ENCODE results near the gene SEL1L3. TPM values are rescaled to one million over a fixed set of nuclear protein-coding genes. Genes with fewer than 3 reads are reported as not detected.
"Not testable (repeated sequence)": the region's sequence is repeated elsewhere in the genome, so short reads cannot be mapped to it uniquely, and the experiment has no call there.

The SEL1L3 gene
- total RNA-seq, 1 donor from 2014 or later, result 22.6 TPM

DNA sequence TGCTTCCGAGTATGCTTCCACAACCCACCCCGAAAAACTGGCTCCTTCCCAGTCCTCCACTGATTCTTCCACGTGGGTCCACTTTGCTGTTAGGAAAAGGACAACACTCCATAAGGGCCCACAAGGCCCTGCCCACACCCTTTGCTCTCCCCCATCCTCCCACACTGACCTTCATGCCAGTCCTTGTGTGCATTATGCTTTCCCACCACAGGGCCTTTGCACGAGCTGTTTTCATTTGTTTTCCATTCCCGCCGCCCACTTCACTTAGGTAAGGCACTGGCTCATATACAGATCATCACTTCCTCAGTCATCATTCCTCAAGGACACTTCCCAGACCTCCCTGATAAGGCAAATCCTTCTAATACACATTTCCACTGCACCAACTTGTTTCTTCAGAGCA lies 16.8 kb upstream of the SEL1L3 start:
- DNase-seq, result no peak

DNA sequence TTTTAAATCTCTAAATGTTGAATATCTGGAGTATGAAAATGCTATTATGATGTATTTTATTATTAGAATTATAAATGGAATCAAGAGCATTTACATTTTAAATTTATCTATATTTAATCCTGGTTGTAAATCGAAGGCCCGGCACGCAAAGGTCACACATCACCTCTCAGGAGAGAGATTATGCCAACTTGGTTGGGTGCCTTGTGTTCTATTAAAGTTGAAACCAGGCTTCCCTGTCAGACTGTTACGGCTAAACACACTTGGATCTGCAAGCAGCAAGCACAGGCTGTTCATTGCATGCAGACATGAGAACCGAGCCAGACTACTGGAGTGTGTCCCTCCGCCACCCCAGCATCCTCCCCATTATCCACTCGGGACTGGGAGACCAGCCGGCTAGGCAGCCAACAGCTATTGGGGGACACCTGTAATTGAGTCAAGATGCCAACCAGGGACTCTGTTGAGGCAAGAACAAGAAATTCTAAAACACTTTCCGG lies 16.4 kb upstream of the SEL1L3 start:
- DNase-seq, result no peak

DNA sequence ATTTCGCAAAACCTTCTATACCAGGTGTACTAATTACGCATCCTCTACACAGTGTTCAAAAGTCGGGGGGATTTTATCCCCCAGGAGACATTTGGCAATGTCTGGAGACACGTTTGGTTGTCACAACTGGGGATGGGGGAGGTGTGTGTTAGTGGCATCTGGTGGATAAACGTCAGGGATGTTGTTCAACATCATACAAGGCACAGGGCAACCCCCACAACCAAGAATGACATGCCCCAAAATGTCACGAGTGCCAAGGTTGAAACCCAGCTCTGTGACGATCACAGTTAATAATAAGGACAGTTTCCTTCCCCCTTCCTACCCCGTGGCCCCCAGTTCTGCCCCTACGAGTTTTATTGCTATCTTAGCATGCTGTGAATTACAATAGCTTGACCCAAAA lies 15.9 kb upstream of the SEL1L3 start:
- no peak for DNase-seq

DNA sequence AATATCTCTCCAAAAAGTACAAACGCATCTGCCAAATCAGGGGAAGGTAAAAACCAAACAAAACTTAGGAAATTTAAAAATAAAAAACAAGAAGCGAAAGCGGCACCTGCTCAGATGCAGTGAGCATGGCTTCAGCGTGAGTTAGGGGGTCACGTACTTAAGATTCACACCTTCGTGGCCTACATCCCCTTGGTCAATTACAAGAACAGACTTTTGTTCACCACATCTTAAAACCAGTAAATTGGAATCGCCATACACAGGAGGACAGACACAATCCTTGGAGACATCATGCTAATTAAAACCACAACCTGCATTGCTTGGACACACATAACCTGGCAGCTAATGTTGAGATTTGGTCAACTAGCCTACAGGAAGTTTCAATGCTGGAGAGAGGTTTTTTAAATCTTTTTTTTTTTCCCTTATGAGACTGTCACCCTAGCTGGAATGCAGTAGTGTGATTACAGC lies 12.5 kb upstream of the SEL1L3 start:
- no peak for DNase-seq

DNA sequence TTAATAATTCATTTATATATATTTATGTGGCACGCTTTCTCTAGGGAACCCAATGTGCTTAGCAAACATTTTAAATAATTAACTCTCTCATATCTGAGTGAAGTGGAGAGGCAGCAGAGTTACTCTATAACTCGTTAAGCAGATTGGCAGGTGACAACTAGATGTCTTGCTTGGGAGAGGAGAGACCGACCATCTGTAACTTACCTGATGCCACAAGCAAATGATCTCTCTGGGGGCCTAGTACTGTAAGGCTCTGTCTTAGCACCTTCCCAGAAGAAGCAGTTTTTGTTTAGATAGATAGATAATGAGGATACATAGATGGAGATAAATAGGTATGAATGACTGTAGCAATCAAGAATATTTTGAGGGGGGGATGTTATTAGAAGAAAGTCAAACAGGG lies 11.9 kb upstream of the SEL1L3 start:
- no peak for DNase-seq

DNA sequence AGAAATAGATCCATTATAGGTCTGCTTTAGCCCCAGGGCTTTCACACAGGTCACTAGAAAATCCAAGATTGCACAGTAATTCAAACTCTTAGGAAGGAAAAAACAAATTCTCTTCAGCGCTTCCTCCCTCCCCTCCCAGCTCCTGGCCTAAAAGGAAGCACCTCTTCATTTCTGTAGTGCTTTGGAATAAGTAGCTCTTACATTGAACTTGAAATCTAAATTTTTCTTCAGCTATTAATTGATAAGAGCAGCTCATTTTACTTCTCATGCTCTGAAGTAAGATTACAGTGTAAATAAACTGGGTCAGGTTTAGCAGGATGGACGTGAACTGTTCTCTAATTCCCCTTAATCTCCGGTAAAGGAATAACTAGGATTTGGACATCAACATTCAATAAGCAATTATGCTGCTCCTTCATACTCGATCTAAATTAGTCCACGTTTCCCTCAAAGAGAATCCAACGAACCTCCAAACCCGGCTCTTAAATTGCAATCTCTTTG lies 10.9 kb upstream of the SEL1L3 start:
- no peak for DNase-seq

DNA sequence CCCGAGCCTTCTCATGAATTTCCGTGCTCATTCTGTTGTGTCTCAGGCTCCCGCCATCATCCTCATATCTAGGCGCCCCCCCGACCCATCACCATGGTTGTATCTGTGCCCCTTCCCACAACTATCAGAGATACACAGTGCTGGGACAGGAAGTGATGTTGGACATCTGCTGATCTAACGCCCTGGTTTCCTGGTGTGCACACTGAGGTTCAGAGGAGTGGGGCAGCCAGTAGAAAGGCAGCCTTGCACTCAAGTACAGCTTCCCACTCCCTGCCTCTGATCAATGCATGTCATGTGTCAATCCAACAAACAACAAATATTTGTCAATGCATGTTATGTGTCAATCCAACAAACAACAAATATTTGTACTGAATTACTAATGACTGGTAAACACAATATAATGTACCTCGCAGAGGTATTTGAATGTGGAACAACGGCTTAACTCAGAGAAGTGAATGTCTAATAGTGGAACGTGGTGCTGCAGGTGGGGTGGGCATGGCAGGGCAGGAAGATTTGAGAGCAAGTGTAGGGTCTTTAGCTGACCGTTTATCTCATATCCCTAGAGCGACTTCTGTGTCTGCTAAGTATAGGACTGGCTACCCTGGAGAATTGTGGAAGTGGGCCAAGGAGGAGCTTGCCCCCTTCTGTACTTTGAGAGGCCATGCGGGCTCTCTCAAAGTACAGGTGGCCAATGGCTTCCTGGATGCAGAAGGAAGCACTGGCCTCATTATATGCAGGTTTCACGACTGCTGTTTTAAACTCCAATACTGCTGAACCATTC lies 10.3 kb upstream of the SEL1L3 start:
- DNase-seq, result no peak

DNA sequence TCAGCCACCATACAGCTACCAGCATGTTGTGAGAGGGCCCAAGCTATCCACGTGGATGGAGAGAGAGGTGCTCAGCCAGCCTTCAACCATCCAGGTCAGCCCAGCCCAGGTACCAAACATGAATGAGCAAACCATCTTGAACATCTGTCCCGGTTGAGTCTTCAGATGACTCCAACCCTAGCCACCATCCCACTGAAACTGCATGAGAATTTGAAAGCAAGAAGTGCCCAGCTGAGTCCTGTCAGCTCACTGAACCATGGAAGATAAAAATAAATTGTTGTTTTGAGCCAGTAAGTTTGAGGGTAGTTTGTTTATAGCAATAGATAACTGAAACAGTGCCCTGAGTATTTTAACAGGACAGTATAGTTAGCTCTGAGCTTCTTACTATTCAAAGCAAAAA lies 7.3 kb upstream of the SEL1L3 start:
- DNase-seq, result no peak

DNA sequence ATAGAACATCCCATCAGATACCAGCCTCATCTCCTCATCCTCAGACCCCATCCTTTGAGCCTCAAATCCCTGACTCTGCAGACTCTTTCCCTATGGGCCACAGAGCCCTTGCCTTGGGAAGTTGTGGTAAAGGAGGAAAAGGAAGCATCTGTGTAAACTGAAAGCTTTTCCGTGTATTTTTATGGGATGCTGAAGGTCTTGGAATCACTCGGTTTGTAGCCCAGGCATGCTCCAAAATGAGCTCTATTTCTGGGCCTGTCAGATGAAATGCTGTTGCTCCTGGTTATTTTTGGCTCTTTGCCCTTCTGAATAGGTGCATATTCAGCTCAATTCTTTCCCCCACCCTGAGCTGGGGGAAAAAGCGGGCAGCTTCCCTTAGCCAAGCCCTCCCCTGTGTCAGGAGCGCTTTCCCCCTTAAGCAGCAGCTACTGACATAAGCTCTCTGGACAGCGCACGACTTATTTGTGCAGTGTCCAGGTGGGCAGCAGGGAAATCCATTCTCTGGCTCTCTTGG lies 5.0 kb upstream of the SEL1L3 start:
- DNase-seq, result no peak

DNA sequence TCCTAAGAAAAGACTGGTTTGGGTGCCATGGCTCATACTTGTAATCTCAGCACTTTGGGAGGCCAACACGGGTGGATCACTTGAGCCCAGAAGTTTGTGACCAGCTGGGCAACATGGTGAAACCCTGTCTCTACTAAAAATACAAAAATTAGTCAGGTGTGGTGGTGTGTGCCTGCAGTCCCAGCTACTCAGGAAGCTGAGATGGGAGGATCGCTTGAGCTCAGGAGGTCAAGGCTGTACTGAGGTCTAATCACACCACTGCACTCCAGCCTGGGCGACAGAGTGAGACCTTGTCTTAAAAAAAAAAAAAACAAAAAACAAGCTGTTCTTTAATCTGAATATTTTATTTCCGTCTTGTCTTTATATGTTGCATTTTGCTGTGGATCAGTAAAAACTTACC lies 3.6 kb upstream of the SEL1L3 start:
- not testable (repeated sequence) for DNase-seq

DNA sequence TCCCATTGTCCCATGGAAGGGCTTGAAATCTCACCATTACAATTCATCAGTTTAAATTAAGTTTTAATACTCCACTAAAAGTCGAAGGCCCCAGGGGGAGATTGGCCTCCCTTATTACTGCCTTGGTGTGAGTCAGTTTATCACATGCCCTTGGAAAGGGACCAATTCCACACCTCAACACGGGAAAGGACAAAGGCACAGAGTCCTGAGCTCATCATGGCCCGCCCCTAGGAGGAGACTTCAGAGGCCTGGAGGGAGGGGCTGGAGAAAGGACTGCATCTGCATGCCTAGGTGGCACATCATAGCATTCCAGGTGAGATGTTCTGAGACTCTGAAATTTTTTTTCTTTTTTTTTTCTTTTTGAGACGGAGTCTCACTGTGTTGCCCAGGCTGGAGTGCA lies 2.8 kb upstream of the SEL1L3 start:
- DNase-seq, result no peak

DNA sequence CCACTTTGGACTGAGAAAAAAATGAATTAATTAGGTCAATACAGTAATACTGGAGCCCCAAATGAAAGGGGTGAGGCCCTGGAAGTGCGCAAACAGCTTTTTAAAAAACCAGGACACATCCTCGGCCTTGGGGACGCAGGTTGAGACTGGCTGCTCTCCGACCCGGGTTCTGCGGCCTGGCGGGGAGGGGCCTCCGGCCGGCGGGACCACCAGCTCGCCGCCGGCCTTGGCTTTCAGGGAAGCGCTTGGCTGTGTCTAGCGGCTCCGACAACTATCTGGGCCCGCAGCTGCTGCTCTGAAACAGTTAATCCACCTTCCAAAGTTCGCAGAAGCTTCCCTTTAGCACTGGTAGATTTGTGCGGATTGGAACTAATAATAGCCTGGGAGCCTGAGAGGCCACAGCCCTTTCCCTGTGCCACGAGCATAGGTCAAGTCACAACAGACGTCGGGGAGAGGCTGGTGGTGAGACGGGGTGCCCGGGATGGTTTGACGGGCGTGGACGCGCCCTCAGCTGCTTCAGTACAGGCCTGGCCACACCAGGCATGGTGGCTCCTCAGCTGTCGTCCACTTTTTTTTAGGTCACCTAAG lies 1.1 kb upstream of the SEL1L3 start:
- DNase-seq, result peak; percentile 66

DNA sequence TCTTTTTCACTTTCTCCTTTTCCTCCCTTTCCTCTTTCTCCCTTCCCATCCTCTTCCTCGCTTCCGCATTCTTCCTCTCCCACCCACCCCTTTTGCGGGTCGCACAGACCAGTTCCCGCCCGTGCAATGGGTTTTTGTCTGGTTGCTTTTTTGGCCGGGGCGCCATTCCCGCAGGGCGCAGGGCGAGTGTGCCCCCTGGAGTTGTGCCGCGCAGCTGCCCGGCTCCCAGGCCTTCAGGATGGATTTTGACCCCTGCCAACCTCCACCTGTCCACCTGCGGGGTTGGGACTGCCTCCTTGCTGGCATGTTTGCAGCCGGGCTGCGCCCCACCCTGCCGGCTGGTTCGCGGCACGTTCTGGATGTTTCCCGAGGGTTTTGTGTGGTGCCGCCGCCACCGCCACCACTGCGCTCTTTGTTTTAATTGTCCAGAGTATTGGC lies 578 bp upstream of the SEL1L3 start:
- no peak for DNase-seq

DNA sequence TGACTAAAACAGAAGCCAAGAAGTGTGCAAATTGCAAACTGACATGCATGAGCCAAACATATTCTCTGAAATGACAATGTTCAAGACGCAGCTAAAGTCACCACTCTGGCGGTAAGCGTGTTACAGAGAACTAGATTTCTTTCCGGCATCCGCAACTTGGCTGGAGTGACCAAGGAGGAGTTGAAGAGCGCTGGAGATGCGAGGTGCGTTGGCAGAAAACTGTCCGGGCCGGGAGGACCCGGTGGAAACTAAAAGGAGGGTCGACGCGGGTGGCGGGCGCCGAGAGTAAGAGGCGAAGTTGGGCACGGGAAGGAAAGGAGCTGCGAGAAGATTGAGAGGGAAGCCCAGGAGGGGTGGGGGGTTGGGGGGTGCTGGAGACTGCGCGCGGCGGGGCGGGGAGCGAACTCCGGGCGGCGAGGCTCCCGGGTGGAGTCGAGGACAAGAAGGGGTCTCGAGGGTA lies 807 bp downstream of the SEL1L3 start:
- peak; percentile 49 for DNase-seq

DNA sequence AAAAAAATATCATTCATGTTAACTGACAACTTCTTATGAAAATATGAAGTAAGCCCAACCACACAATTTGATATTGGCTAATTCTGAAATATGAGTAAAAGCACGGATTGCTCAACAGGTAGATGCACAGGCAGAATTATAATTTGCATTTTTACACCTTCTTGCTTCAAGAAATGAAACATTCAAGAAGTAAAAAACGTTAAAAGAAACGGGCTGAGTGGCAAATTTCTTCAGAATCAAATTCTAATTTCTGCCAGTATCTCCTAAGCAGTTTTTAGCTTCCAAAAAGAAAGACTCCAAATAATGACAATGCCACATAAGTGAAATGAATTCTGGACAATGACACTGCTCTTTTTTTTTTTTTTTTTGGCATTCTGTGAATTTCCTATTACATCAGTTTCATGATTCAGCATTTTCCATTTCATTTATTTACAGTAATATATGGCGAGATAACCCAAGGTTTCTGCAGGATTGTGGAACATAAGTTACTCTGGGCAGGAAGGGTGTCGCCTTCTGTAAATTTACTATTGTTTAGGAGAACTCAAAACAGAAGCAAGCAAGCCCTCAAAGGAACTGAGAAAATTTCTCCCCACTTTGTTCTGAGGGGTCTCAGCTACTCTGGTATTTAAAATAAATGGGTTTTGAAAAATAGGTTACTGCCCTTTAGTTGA lies 1.4 kb downstream of the SEL1L3 start:
- DNase-seq, result no peak

DNA sequence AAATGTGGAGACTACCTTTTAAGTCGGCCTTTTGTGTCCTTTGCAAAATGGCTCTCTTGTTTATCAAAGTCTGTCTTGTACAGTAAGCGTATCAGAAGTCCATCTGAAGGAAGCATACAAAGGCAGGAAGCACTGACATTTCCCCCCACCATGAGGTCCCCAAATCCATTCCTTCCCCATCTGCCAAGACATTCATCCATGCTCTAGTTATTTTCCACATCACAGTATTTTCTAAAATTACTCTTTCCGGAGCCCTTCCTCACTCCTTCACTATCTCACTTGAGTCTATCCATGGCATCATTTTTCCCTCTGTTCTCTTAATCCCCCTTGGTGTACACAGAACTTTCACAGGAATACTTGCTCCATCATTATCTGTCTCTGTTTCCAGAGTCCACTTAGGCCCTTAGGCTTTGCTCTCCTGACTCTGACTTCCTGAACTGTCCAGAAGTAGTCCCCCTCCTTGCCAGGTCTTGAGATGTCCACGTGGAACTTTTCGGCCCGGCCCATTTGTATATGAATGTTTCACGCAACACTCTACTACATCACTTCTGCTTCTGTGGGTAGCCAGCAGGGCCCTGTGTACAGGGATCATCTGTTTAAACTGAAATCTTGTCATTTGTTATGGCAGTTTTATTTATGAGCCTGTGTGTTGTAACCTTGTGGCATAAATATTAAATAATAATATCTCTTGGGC lies 2.1 kb downstream of the SEL1L3 start:
- no peak for DNase-seq

DNA sequence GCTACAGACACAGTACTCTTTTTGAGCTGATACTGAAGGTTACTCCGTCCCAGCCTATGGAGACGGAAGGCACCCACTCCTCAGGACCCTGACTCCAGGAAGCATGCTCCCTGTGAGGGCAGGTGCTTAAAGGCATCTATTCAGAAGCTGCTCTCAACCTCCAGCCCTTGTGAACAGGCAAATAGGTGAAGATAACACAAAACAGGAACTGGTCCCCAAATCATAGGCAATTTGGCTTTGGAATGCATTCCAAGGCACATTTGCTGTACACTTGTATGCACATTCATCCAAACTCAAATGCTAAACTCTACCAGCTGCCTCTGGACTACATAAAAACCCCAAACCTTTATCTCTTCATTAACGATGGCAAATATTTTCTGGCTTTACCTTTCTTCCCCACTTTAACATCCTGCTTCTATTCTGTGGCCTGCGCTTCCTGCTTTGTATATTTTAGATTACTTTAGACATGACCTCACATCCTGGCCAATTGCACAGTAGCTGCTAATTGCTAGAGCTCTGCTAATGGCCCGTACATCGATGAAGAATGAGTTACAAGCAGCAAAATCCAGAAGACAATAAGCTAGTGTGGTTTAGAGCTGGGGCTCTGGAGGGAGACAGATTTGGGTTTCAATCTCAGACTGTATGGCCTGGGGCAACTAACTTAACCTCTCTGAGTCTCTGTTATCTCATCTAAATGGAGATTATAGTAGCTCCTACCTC lies 3.2 kb downstream of the SEL1L3 start:
- no peak for DNase-seq

DNA sequence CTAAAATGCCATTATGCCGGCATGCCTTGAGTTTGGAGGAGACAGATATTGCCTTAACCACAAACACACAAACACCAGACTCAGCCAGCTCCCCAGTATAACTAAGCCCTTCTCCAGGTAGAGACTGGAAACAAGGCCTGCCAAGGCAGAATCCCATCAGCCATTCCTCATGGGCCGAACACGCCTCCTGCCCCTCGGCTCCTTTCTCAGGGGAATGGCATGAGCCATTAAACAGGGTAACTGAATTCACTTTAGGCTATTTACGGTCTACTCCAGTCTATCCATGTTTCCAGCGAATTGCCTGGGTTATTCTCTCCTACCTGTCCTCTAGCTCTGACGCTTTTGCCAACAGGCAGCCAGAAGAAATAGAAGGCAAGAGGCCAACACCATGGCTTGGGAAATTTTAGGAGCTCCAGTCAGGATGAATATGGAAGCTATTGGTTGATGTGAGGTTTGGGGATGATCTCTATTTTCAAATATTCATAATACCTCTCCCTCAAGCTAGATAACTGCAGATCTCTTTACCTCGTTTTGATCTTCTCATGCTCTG lies 4.9 kb downstream of the SEL1L3 start:
- DNase-seq, result no peak

DNA sequence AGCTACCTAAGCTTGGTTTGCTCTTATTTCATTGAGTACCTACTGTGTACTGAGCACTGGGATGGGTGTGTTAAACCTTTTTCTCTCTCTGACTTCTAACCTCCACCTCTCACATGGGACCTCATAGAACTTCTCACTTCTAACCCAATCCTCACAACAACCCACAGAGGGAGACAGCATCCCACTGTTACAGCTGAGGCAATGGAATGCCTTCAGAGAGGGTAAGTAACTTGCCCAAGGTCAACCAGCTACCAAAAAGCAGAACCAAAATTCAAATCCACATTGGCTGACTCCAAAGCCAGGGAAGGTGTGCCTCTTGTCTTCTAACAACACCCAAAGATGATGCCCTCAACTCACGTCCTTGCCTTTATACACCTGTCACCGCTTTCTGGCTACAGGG lies 5.4 kb downstream of the SEL1L3 start:
- no peak for DNase-seq

DNA sequence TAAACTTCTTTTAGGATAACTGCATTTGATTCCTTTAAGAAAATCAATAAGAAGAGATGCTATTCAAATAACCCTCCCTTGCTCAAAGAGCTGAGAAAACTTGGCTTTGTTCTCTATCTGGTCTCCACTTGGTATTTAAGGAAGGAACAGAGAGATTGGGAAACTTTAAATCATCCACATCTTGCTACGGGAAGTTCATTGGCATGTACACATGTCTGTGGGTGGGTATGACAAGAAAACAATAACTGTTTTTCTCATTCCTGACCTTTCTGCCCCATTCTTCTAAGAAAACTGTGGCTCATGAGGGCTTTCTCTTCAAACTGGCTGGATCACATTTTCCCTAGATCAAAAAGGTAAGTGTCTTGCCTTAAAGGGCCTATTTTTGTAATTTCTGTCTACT lies 6.0 kb downstream of the SEL1L3 start:
- no peak for DNase-seq

DNA sequence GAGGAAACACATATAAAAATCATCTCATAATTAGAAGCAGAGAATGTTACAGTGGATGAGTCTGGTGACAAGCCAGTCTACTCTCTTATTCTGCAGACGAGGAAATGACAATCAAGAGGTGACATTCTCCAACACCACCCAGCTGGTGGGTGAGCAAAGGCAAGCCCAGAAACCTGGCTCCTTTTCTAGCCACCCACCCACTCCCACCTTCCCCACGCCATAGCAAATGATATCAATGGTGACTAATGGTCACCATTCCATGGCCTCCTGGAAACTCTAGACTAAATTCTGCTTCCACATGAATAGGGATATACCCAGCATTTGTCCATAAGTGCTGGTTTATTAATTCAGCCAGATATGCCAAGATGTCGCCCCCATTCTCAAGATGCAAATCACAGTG lies 10.7 kb downstream of the SEL1L3 start:
- DNase-seq, result no peak

Measured in tongue (tissue), 2 donors.